ENCODE data around the gene CES5A. TPM values are rescaled to one million over a fixed set of nuclear protein-coding genes. Genes with fewer than 3 reads are reported as not detected.
"Not testable (repeated sequence)": the region's sequence is repeated elsewhere in the genome, so short reads cannot be mapped to it uniquely, and the experiment has no call there.

The CES5A gene
- total RNA-seq, 1 donor from 2014 or later: not detected

DNA sequence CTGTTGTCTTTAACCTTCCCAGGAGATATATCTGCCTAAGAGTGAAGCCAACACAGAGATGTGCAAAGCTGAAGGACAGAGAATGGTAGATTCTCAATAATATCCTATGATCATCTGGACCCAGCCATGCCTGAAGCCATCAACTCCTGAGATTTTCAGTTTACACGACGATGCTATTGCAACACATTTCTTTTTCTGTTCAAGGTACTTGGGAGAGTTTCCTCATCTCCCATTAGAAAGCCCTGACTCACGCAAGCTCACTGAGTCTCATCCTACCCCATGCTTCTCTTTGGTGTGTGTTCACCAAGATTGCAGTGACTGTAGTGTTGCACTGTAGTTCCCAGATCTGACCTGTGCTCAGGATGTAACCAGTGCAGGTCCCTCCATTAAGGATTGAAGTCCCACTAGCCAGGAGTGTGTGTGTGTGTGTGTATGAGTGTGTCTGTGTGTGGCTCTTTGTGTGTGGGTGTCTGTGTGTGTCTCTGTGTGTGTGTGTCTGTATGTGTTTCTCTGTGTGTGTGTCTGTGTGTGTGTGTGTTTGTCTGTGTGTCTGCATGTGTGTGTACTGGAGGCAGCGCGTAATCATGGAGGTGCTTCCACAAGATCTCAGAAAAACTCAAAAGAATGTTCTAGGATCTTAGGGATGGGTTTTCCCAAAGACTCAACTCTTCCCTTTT, 57.8 kb downstream of the CES5A start:
- no peak for DNase-seq (ENCODE audit: low spot score)
- intact Hi-C loops (cut with micrococcal nuclease): no loop called here
- Mint-ChIP-seq H3K9me3 (no peaks in the 10 kb centered on the region), H3K27me3 (ENCODE audit: insufficient read depth) (peaks cover 5% of the 10 kb centered on the region), H3K27ac (no peak overlapping the region), H3K36me3 (ENCODE audit: low read depth) (no peaks in the 10 kb centered on the region), H3K4me3 (no peak overlapping the region), H3K4me1 (ENCODE audit: low read depth) (no peaks in the 10 kb centered on the region)

DNA sequence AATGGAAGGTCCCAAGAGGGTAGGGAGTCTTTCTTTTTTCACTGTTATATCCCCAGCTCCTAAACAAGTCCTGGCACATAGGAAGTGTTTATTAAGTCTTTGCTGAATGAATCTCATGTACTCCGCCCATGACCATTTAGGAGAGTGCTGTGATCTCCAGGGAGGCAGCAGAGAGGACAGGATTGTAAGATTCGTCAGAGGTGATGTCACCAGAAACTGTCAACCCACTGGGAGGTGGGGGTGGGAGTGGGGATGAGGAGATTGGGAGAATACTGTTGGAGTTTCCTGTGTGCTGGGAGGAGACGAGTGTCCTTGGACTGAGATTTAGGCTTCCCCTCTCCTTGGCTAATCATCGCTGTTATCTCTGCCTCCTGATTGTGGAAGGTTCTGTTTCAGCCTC, 59.0 kb downstream of the CES5A start:
- intact Hi-C loops (cut with micrococcal nuclease); H3K9me3 Mint-ChIP-seq; H3K36me3 Mint-ChIP-seq (ENCODE audit: low read depth); H3K4me1 Mint-ChIP-seq (ENCODE audit: low read depth); H3K27me3 Mint-ChIP-seq (ENCODE audit: insufficient read depth); H3K27ac Mint-ChIP-seq; H3K4me3 Mint-ChIP-seq; DNase-seq (ENCODE audit: low spot score): not testable (repeated sequence)

DNA sequence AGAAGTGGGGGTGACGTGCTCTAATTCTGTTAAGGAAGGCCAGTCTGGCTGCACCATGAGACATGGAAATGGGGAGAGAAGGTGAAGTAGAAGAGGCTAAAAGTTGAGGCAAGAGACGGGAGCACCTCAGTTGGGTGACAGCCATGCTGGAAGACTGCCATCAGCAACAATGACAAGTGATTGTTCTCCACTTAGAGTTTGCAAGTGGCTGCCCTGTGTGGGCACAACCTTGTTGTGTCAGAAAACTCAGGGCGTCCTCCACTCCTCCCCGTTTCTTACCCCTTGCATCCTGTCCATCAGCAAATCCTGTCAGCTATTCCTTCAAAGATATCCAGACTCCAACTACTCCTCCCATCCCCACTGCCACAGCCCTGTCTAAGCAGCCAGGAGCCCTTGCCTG, 59.9 kb downstream of the CES5A start:
- no peak for DNase-seq (ENCODE audit: low spot score)
- H3K27me3 Mint-ChIP-seq (ENCODE audit: insufficient read depth): peaks cover 3% of the 10 kb centered on the region
- H3K4me1 Mint-ChIP-seq (ENCODE audit: low read depth): no peaks in the 10 kb centered on the region
- no peak overlapping the region for H3K4me3 Mint-ChIP-seq
- no peaks in the 10 kb centered on the region for H3K9me3 Mint-ChIP-seq
- H3K36me3 Mint-ChIP-seq (ENCODE audit: low read depth): no peaks in the 10 kb centered on the region
- no peak overlapping the region for H3K27ac Mint-ChIP-seq
- intact Hi-C loops (cut with micrococcal nuclease): no loop called here

DNA sequence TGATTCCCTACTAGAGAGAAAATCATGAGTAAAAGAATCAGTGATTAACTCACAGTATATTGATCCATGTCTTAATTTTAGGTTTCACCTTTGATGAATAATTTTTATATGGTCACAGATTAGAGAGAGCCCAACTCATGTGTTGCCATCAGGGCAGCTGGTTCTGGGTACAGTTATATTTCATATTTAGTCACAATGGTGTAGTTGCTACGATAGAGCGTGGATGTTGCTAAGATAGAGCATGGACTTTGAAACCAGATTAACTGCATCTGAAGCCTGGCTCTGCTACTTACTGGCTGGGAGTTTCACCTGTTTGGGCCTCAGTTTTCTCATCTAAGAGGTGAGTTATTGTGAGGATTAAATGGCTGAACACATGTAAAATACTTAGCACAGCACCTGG, 61.0 kb downstream of the CES5A start:
- H3K36me3 Mint-ChIP-seq (ENCODE audit: low read depth); H3K9me3 Mint-ChIP-seq; DNase-seq (ENCODE audit: low spot score); H3K27me3 Mint-ChIP-seq (ENCODE audit: insufficient read depth); intact Hi-C loops (cut with micrococcal nuclease); H3K4me3 Mint-ChIP-seq; H3K4me1 Mint-ChIP-seq (ENCODE audit: low read depth); H3K27ac Mint-ChIP-seq: not testable (repeated sequence)

DNA sequence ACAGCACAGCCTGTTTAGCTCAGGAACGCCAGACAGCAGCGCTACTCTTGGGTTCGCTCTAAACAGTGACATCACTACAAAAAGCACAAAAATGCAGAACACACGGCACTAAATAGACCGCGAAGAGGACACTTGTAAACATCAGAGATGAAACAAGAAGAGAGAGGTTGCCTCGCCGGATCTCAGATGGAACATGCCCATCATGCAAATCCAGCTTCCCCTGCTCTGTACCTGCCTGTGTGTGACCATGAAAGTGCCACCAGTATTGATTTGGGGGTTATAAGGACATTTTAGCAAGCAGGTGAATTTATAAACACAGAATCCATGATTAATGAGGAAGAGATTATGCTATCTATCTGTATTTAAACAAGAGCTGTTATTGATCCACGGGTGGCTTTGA, 61.4 kb downstream of the CES5A start:
- H3K4me1 Mint-ChIP-seq (ENCODE audit: low read depth); intact Hi-C loops (cut with micrococcal nuclease); H3K9me3 Mint-ChIP-seq; DNase-seq (ENCODE audit: low spot score); H3K27ac Mint-ChIP-seq; H3K27me3 Mint-ChIP-seq (ENCODE audit: insufficient read depth); H3K4me3 Mint-ChIP-seq; H3K36me3 Mint-ChIP-seq (ENCODE audit: low read depth): not testable (repeated sequence)

DNA sequence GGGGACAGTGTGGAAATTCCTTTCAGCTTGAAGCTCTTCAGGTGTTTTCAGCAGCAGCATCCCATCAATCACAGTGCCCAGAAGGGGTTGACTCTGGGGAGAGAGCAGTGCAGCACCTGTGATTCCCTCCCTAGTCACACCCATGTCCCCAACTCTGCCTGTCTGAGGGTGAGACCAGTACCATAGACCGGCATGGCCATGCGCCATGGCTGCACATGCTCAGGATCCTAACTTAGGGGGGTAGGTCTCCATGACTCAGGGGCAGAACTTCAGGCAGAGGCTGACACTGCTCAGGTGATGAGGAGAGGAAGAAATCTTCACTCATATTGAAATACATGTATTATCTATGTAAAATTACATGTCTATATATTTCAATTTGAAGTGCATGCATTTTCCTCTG, 62.2 kb downstream of the CES5A start:
- Mint-ChIP-seq H3K9me3 (no peaks in the 10 kb centered on the region), H3K4me3 (no peak overlapping the region), H3K36me3 (ENCODE audit: low read depth) (no peaks in the 10 kb centered on the region), H3K27ac (no peak overlapping the region), H3K27me3 (ENCODE audit: insufficient read depth) (peaks cover 3% of the 10 kb centered on the region), H3K4me1 (ENCODE audit: low read depth) (no peaks in the 10 kb centered on the region)
- no peak for DNase-seq (ENCODE audit: low spot score)
- intact Hi-C loops (cut with micrococcal nuclease): no loop called here

DNA sequence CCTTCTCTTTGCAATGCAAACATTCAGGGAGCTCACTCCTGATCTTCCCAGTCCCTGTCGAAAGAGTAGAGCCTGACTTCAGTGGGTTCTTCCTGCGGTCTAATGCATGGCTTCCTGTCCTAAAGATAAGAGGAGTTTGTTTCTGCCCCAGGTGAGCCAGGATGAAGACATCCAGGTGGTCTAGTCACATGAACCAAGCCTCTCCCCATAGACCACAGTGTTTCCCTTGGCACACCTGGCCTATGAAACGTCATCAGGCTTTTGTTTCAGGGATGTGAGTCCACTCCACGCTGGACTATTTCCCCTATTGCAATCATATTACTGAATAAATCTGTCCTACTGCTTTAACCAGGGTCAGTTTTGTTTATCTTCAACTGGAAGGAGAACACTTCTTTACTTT, 63.4 kb downstream of the CES5A start:
- H3K9me3 Mint-ChIP-seq: no peaks in the 10 kb centered on the region
- H3K4me3 Mint-ChIP-seq: no peak overlapping the region
- DNase-seq (ENCODE audit: low spot score): no peak
- no peaks in the 10 kb centered on the region for H3K36me3 Mint-ChIP-seq (ENCODE audit: low read depth)
- intact Hi-C loops (cut with micrococcal nuclease): no loop called here
- no peaks in the 10 kb centered on the region for H3K4me1 Mint-ChIP-seq (ENCODE audit: low read depth)
- no peak overlapping the region for H3K27ac Mint-ChIP-seq
- peaks cover 3% of the 10 kb centered on the region for H3K27me3 Mint-ChIP-seq (ENCODE audit: insufficient read depth)

DNA sequence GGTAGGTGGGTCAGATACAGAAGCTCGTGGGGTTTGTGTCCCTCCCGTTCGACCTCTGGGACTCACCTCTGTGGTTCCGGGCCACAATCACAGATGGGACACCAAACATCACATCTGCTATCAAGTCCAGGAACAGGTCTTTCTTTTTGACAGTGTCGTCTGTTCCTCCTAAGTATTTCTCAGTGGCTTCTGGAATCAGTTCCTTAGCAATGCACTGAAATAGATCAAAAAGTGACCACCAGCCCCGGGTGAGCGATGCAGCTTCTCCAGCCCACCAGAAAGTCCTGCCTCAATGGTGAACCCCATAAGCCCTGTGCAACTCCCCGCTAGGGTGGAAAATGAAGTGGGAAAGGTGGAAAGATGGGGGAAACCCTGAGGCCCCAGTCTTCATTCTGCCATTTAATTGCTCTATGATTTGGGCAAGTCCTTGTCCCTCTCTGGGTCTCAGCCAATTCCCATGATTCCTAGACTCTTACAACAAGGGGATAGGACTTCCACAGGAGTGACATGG, 64.7 kb downstream of the CES5A start:
- intact Hi-C loops (cut with micrococcal nuclease): no loop called here
- Mint-ChIP-seq H3K9me3 (no peaks in the 10 kb centered on the region), H3K4me3 (no peak overlapping the region), H3K27me3 (ENCODE audit: insufficient read depth) (peaks cover 3% of the 10 kb centered on the region), H3K4me1 (ENCODE audit: low read depth) (no peaks in the 10 kb centered on the region), H3K36me3 (ENCODE audit: low read depth) (no peaks in the 10 kb centered on the region), H3K27ac (no peak overlapping the region)
- no peak for DNase-seq (ENCODE audit: low spot score)

DNA sequence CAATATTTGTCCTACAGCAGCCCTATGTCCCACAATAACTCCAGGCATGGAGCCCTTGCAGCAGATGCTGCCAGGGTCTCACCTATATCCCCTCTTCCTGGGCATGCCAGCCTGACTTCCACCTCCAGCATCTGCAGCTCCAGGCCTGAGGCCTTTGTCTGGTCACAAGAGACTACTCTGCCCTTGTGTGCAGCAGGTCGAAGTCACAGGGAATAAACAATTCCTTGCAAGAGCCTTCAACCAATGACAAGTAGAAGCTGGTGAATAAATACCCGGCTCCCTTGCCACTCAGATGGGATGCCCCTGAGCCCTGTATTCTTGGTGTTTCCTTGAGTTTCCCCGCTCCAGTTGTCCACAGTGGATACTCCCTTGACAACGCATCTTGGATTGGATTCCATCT, 65.3 kb downstream of the CES5A start:
- Mint-ChIP-seq H3K36me3 (ENCODE audit: low read depth) (no peaks in the 10 kb centered on the region), H3K9me3 (no peaks in the 10 kb centered on the region), H3K4me1 (ENCODE audit: low read depth) (no peaks in the 10 kb centered on the region), H3K27me3 (ENCODE audit: insufficient read depth) (peaks cover 3% of the 10 kb centered on the region), H3K27ac (no peak overlapping the region), H3K4me3 (no peak overlapping the region)
- intact Hi-C loops (cut with micrococcal nuclease): no loop called here
- no peak for DNase-seq (ENCODE audit: low spot score)

DNA sequence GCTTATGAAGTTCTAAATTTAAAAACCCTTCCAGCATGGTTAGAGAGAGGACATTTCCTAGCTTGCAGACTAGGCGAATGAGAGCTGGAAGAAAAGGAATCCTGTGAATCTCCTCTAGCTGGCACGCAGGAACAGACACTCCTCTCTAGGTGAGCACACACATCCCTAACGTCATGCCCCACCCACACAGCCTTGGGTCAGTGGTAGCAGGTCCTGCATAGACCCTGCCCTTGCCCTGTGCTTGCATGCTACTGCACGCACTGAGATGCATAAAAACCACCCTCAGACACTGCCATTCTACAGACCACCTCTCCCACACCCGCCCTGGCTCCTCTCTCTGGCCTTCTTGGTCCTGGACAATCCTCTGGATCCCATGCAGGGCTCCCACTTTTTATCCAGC, 65.8 kb downstream of the CES5A start:
- Mint-ChIP-seq H3K27me3 (ENCODE audit: insufficient read depth) (peaks cover 3% of the 10 kb centered on the region), H3K4me1 (ENCODE audit: low read depth) (no peaks in the 10 kb centered on the region), H3K9me3 (no peaks in the 10 kb centered on the region), H3K4me3 (no peak overlapping the region), H3K27ac (no peak overlapping the region), H3K36me3 (ENCODE audit: low read depth) (no peaks in the 10 kb centered on the region)
- DNase-seq (ENCODE audit: low spot score): no peak
- intact Hi-C loops (cut with micrococcal nuclease): no loop called here

DNA sequence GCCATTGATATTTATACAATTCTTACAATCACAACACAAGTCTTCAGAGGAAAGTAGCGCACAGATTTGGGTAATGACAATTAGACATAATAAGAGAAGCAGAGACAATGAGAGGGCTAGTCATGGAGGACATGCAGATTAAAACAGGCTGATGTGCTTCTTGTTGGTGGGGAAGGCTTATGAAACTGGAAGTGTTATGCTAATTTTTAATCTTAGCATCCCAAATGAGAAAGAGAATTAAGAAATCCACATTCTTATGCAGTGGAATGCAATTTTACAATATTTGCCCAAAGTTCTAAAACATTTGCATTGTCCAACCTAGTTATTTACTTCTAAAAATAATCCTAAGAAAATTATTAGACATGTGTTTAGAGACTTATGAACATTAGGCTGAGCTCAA, 66.9 kb downstream of the CES5A start:
- H3K27me3 Mint-ChIP-seq (ENCODE audit: insufficient read depth); H3K9me3 Mint-ChIP-seq; DNase-seq (ENCODE audit: low spot score); H3K27ac Mint-ChIP-seq; intact Hi-C loops (cut with micrococcal nuclease); H3K4me3 Mint-ChIP-seq; H3K36me3 Mint-ChIP-seq (ENCODE audit: low read depth); H3K4me1 Mint-ChIP-seq (ENCODE audit: low read depth): not testable (repeated sequence)

DNA sequence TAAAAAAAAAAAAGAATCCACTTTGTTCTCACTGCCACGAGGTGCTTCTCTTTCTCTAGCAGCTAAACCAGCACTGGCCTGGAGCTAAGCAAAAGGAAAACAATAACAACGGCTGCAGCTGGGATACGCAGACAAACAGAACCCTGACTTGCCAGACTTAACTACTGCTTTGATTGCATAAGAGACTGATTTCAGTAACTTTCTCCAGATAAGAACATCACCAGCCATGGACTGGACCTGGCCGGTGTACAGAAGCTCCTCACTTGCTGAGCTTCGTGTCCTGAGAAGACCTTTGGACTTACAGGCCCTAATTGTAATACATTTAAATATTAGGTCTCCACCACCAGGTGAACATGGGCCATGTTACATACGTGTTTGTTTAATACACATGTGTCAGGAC, 70.1 kb downstream of the CES5A start:
- H3K9me3 Mint-ChIP-seq; intact Hi-C loops (cut with micrococcal nuclease); H3K27ac Mint-ChIP-seq; DNase-seq (ENCODE audit: low spot score); H3K27me3 Mint-ChIP-seq (ENCODE audit: insufficient read depth); H3K4me3 Mint-ChIP-seq; H3K36me3 Mint-ChIP-seq (ENCODE audit: low read depth); H3K4me1 Mint-ChIP-seq (ENCODE audit: low read depth): not testable (repeated sequence)

DNA sequence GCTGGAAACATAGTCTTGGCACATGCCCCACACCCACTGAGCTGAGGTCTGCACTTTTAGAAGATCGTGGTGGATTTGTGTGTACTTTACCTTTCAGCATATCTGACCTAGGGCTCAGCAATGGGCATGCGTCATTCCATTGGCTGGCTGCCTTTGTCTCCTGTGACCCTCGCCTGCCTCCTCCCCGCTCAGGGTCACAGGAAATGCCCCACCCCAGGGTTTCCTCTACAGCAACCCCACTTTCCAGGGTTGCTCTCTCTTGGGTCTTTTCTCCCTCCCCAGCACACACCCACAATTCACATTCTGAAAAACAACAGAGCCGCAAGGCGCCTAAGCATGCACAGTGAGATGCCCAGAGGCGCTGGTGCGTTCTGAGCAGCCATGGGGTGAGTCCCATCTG, 71.5 kb downstream of the CES5A start:
- H3K36me3 Mint-ChIP-seq (ENCODE audit: low read depth); H3K4me3 Mint-ChIP-seq; H3K27me3 Mint-ChIP-seq (ENCODE audit: insufficient read depth); H3K4me1 Mint-ChIP-seq (ENCODE audit: low read depth); DNase-seq (ENCODE audit: low spot score); H3K27ac Mint-ChIP-seq; intact Hi-C loops (cut with micrococcal nuclease); H3K9me3 Mint-ChIP-seq: not testable (repeated sequence)
